Measurements from ENCODE around the gene NUSAP1. TPM values are rescaled to one million over a fixed set of nuclear protein-coding genes. Genes with fewer than 3 reads are reported as not detected.

Gene NUSAP1
- total RNA-seq: 170 and 176 TPM in 2 replicates

- intact Hi-C loops (cut with micrococcal nuclease): no loop called here
Observed at GRCh38 chr15:41332194-41333025, at the start of gene NUSAP1, which contains the start of gene OIP5. Gene NUSAP1 (plus strand): TSS chr15:41332881. CDS start chr15:41332958, 77 bp downstream. Gene OIP5 (minus strand): TSS chr15:41332591. CDS start chr15:41332561, 30 bp downstream.

GRCh38 chr15:41282980-41283652 is 49.6 kb upstream of the NUSAP1 start:
- intact Hi-C loops (cut with micrococcal nuclease): loop anchor here (1.0 to 10.0 kb wide), 9 partner anchors 48 to 989 kb away; partner anchors contain the start of genes CCDC32, CHAC1, CHP1 and EHD4

GRCh38 chr15:41283653-41284426 is 48.8 kb upstream of the NUSAP1 start:
- intact Hi-C loops (cut with micrococcal nuclease): loop anchor here (1.0 to 10.0 kb wide), 11 partner anchors 47 to 988 kb away; partner anchors contain the start of genes CCDC32, CHAC1, CHP1 and EHD4

GRCh38 chr15:41284427-41285177 is 48.1 kb upstream of the NUSAP1 start:
- intact Hi-C loops (cut with micrococcal nuclease): loop anchor here (1.0 to 10.0 kb wide), 6 partner anchors 132 to 988 kb away; partner anchors contain the start of genes CCDC32, EHD4, GANC and JMJD7

- intact Hi-C loops (cut with micrococcal nuclease): loop anchor here (2.0 to 10.0 kb wide), 2 partner anchors 132 to 540 kb away; partner anchors contain the start of genes JMJD7 and RTF1
Observed at GRCh38 chr15:41285285-41285684, 47.4 kb upstream of the NUSAP1 start.

GRCh38 chr15:41286665-41287333 is 45.9 kb upstream of the NUSAP1 start:
- intact Hi-C loops (cut with micrococcal nuclease): loop anchor here (10.0 kb wide), 1 partner anchor 538 kb away; the partner anchor contains the start of gene JMJD7

- intact Hi-C loops (cut with micrococcal nuclease): loop anchor here (10.0 kb wide), 1 partner anchor 536 kb away; the partner anchor contains the start of gene JMJD7
Observed at GRCh38 chr15:41288464-41288863, 44.2 kb upstream of the NUSAP1 start.

GRCh38 chr15:41289953-41290352 is 42.7 kb upstream of the NUSAP1 start:
- intact Hi-C loops (cut with micrococcal nuclease): loop anchor here (10.0 kb wide), 1 partner anchor 535 kb away; the partner anchor contains the start of gene JMJD7

GRCh38 chr15:41291065-41291631 is 41.5 kb upstream of the NUSAP1 start:
- intact Hi-C loops (cut with micrococcal nuclease): no loop called here

GRCh38 chr15:41292521-41292920 is 40.2 kb upstream of the NUSAP1 start:
- intact Hi-C loops (cut with micrococcal nuclease): loop anchor here (1.0 kb wide), 1 partner anchor 8 kb away; no protein-coding TSS in a partner anchor

- intact Hi-C loops (cut with micrococcal nuclease): loop anchor here (10.0 kb wide), 1 partner anchor 64 kb away; no protein-coding TSS in a partner anchor
Observed at GRCh38 chr15:41301139-41301538, 31.5 kb upstream of the NUSAP1 start.

- intact Hi-C loops (cut with micrococcal nuclease): loop anchor here (10.0 kb wide), 1 partner anchor 63 kb away; no protein-coding TSS in a partner anchor
Observed at GRCh38 chr15:41301587-41301986, 31.1 kb upstream of the NUSAP1 start.

- intact Hi-C loops (cut with micrococcal nuclease): loop anchor here (10.0 kb wide), 1 partner anchor 61 kb away; no protein-coding TSS in a partner anchor
Observed at GRCh38 chr15:41304149-41304770, 28.4 kb upstream of the NUSAP1 start.

GRCh38 chr15:41307679-41308078 is 25.0 kb upstream of the NUSAP1 start:
- intact Hi-C loops (cut with micrococcal nuclease): loop anchor here (10.0 kb wide), 1 partner anchor 57 kb away; no protein-coding TSS in a partner anchor

- intact Hi-C loops (cut with micrococcal nuclease): loop anchor here (10.0 kb wide), 1 partner anchor 55 kb away; no protein-coding TSS in a partner anchor
Observed at GRCh38 chr15:41309226-41309905, 23.3 kb upstream of the NUSAP1 start.

GRCh38 chr15:41320805-41321330 is 11.8 kb upstream of the NUSAP1 start:
- intact Hi-C loops (cut with micrococcal nuclease): loop anchor here (10.0 kb wide), 1 partner anchor 104 kb away; no protein-coding TSS in a partner anchor

- intact Hi-C loops (cut with micrococcal nuclease): loop anchor here (2.0 to 10.0 kb wide), 2 partner anchors 101 to 209 kb away; no protein-coding TSS in a partner anchor
Observed at GRCh38 chr15:41323611-41324010, 9.1 kb upstream of the NUSAP1 start.

Data from T-helper 1 cell treated with Interleukin-12 subunit alpha and Interleukin-12 subunit beta and Interleukin-4 antibody, amounts not matched to agents 30 ng/mL and 1 ng/mL, for 36 hours (primary cell).